HG03432 (cell line): ENCODE results near the gene PYGO1.
A peak's percentile ranks its signal among the peaks of the same experiment; 100 is the strongest.
"Not testable (repeated sequence)": the region's sequence is repeated elsewhere in the genome, so short reads cannot be mapped to it uniquely, and the experiment has no call there.

ENCODE experiments used
- ATAC-seq: cut with Tn5 transposase; IDR thresholded peaks from one replicate; pipeline ENCODE4 v1.9.1; 2021; ENCODE audit warnings: mild to moderate bottlenecking, moderate library complexity; ENCODE audit not compliant: unreplicated experiment

The PYGO1 gene

GRCh38 chr15:55588070-55588814 is at the start of gene PYGO1:
Gene PYGO1, minus strand, starts transcription at chr15:55588345. Its CDS starts 462 bp downstream, at chr15:55587883.
- ATAC-seq = peak; percentile 77

GRCh38 chr15:55637086-55637485 is 48.9 kb upstream of the PYGO1 start:
- ATAC-seq = no peak

GRCh38 chr15:55633731-55634130 is 45.6 kb upstream of the PYGO1 start:
- no peak for ATAC-seq

- no peak for ATAC-seq
These were observed 44.3 kb upstream of the PYGO1 start for GRCh38 chr15:55632434-55632833.

GRCh38 chr15:55630858-55631257 is 42.7 kb upstream of the PYGO1 start:
- no peak for ATAC-seq

- no peak for ATAC-seq
These were observed 40.2 kb upstream of the PYGO1 start for GRCh38 chr15:55628369-55628730.

GRCh38 chr15:55627730-55628368 is 39.7 kb upstream of the PYGO1 start:
- no peak for ATAC-seq

GRCh38 chr15:55619783-55620182 is 31.6 kb upstream of the PYGO1 start:
- ATAC-seq = no peak

- ATAC-seq = no peak
These were observed 30.2 kb upstream of the PYGO1 start for GRCh38 chr15:55618387-55618786.

GRCh38 chr15:55615445-55615844 is 27.3 kb upstream of the PYGO1 start:
- no peak for ATAC-seq

GRCh38 chr15:55613727-55614126 is 25.6 kb upstream of the PYGO1 start:
- ATAC-seq = no peak

GRCh38 chr15:55606214-55606613 is 18.1 kb upstream of the PYGO1 start:
- ATAC-seq = no peak

- ATAC-seq = no peak
These were observed 13.2 kb upstream of the PYGO1 start for GRCh38 chr15:55601374-55601773.

- ATAC-seq = no peak
These were observed 11.3 kb upstream of the PYGO1 start for GRCh38 chr15:55599439-55599838.

GRCh38 chr15:55593019-55593418 is 4.9 kb upstream of the PYGO1 start:
- not testable (repeated sequence) for ATAC-seq

GRCh38 chr15:55590788-55591187 is 2.6 kb upstream of the PYGO1 start:
- no peak for ATAC-seq

- no peak for ATAC-seq
These were observed 1.1 kb upstream of the PYGO1 start for GRCh38 chr15:55589287-55589686.

- no peak for ATAC-seq
These were observed 620 bp upstream of the PYGO1 start for GRCh38 chr15:55588815-55589115.

- peak; percentile 12 for ATAC-seq
These were observed 650 bp downstream of the PYGO1 start for GRCh38 chr15:55587321-55588069.

GRCh38 chr15:55586808-55587207 is 1.3 kb downstream of the PYGO1 start:
- ATAC-seq = no peak

- no peak for ATAC-seq
These were observed 11.2 kb downstream of the PYGO1 start for GRCh38 chr15:55576943-55577342.

GRCh38 chr15:55574096-55574495 is 14.0 kb downstream of the PYGO1 start:
- ATAC-seq = no peak
